CD14-positive monocyte (primary cell): ENCODE measurements around the gene PSORS1C2. TPM values are rescaled to one million over a fixed set of nuclear protein-coding genes. Genes with fewer than 3 reads are reported as not detected.
A peak's percentile ranks its signal among the peaks of the same experiment; 100 is the strongest.

ENCODE experiments used
- DNase-seq, 3 donors: peaks; one replicate each; pipeline ENCODE4 v3.0.0-alpha.2; 2011 to 2022
- H2AFZ ChIP-seq: 2 replicates; pipeline ENCODE4 v1.6.0; 2012; ENCODE audit warnings: mild to moderate bottlenecking, low read depth, low read length, inconsistent platforms; ENCODE audit not compliant: insufficient read depth, poor library complexity, severe bottlenecking
- H3K27ac ChIP-seq, 2 donors: 1 replicate in 1 of 2; 2 replicates in 1 of 2; pipeline ENCODE4 v1.5.1; 2012 to 2013; ENCODE audit warnings: low read length in 2 of 2, control low read depth in 1 of 2, inconsistent platforms in 1 of 2, low read depth in 1 of 2, mild to moderate bottlenecking in 1 of 2
- H3K27me3 ChIP-seq, 2 donors: one replicate each; pipeline versions ENCODE4 v1.6.0 to v1.6.1; 2011 to 2013; ENCODE audit warnings: low read length in 2 of 2; ENCODE audit not compliant: control insufficient read depth in 2 of 2, insufficient read depth in 2 of 2
- H3K36me3 ChIP-seq, 2 donors: replicated peaks in 1 of 2; 1 replicate in 1 of 2; 2 replicates in 1 of 2; pipeline versions ENCODE4 v1.5.1 to v1.6.1; 2012 to 2013; ENCODE audit warnings: low read length in 2 of 2, control low read depth in 1 of 2, inconsistent platforms in 1 of 2, mild to moderate bottlenecking in 1 of 2; ENCODE audit not compliant: insufficient read depth in 2 of 2, control insufficient read depth in 1 of 2
- H3K4me1 ChIP-seq, 2 donors: 1 replicate in 1 of 2; 2 replicates in 1 of 2; pipeline versions ENCODE4 v1.5.1 to v1.6.1; 2012 to 2013; ENCODE audit warnings: low read length in 2 of 2, control low read depth in 1 of 2, inconsistent platforms in 1 of 2, mild to moderate bottlenecking in 1 of 2, moderate library complexity in 1 of 2; ENCODE audit not compliant: insufficient read depth in 2 of 2, control insufficient read depth in 1 of 2
- H3K4me2 ChIP-seq: replicated peaks from 2 replicates; pipeline ENCODE3; 2012; ENCODE audit warnings: low read length, moderate library complexity, mild to moderate bottlenecking; ENCODE audit not compliant: poor library complexity, severe bottlenecking; ENCODE audit errors: extremely low read depth
- H3K4me3 ChIP-seq, 3 experiments: fragments of 200-600 bp in 1 of 3; sonication (generic) in 1 of 3; replicated peaks in 1 of 3; 1 replicate in 2 of 3; 2 replicates in 1 of 3; pipeline ENCODE4 v1.5.1; 2011 to 2013; ENCODE audit warnings: low read length in 3 of 3, mild to moderate bottlenecking in 3 of 3, control low read depth in 2 of 3, low read depth in 2 of 3, inconsistent platforms in 1 of 3, moderate library complexity in 1 of 3
- H3K79me2 ChIP-seq: 2 replicates; pipeline ENCODE4 v1.6.0; 2012; ENCODE audit warnings: mild to moderate bottlenecking, control low read depth, inconsistent platforms, low read length, moderate library complexity; ENCODE audit not compliant: insufficient read depth
- H3K9ac ChIP-seq: 2 replicates; pipeline ENCODE4 v1.6.0; 2017; ENCODE audit warnings: low read length, mild to moderate bottlenecking; ENCODE audit not compliant: insufficient read depth, poor library complexity, severe bottlenecking
- H3K9me3 ChIP-seq, 2 donors: replicated peaks in 1 of 2; 1 replicate in 1 of 2; 2 replicates in 1 of 2; pipeline versions ENCODE4 v1.5.1 to v1.6.1; 2012 to 2013; ENCODE audit warnings: low read length in 2 of 2, control low read depth in 1 of 2; ENCODE audit not compliant: control insufficient read depth in 1 of 2, insufficient read depth in 1 of 2
- H4K20me1 ChIP-seq: 2 replicates; pipeline ENCODE4 v1.6.0; 2012; ENCODE audit warnings: mild to moderate bottlenecking, low read length, control low read depth, moderate library complexity; ENCODE audit not compliant: insufficient read depth
- H3K27ac Mint-ChIP-seq, 7 donors: one replicate each; pipeline ENCODE4 v1.8.0; 2020; ENCODE audit warnings: mild to moderate bottlenecking in 7 of 7, mixed read lengths in 7 of 7, moderate library complexity in 6 of 7, inconsistent platforms in 2 of 7
- H3K27me3 Mint-ChIP-seq, 3 donors: one replicate each; pipeline ENCODE4 v1.8.0; 2021 to 2022; ENCODE audit warnings: low read depth in 3 of 3, mild to moderate bottlenecking in 3 of 3, mixed read lengths in 3 of 3, moderate library complexity in 3 of 3, inconsistent platforms in 1 of 3
- H3K36me3 Mint-ChIP-seq, 2 donors: one replicate each; pipeline ENCODE4 v1.8.0; 2020; ENCODE audit warnings: mixed read lengths in 2 of 2, inconsistent platforms in 1 of 2, mild to moderate bottlenecking in 1 of 2
- H3K4me1 Mint-ChIP-seq: one replicate; pipeline ENCODE4 v1.8.0; 2020; ENCODE audit warnings: mild to moderate bottlenecking, mixed read lengths
- H3K4me3 Mint-ChIP-seq, 2 donors: one replicate each; pipeline ENCODE4 v1.8.0; 2020; ENCODE audit warnings: mild to moderate bottlenecking in 2 of 2, mixed read lengths in 2 of 2, moderate library complexity in 1 of 2
- H3K9me3 Mint-ChIP-seq, 7 donors: one replicate each; pipeline ENCODE4 v1.8.0; 2020 to 2022; ENCODE audit warnings: mixed read lengths in 7 of 7, mild to moderate bottlenecking in 6 of 7, moderate library complexity in 6 of 7, inconsistent platforms in 2 of 7
- CTCF ChIP-seq: fragments of 200-600 bp; IDR thresholded peaks from one replicate; pipeline ENCODE4 v1.8.0; 2022; ENCODE audit warnings: antibody characterized with exemption, mild to moderate bottlenecking
- WGBS: methylation state at CpG from one replicate; pipeline ENCODE4 v1.1.5; 2013; ENCODE audit warnings: missing lambda C conversion rate; ENCODE audit not compliant: insufficient coverage; 5-methylcytosine and 5-hydroxymethylcytosine counted together
- intact Hi-C, 2 donors: fragments of 100-400 bp; cut with micrococcal nuclease; formaldehyde crosslinking; loops; one replicate each; pipeline versions ENCODE4 v1.15.0 to v1.15.1; 2023
- polyA plus RNA-seq, 3 donors: library from polyadenylated mRNA; depleted of rRNA in 1 of 3; unstranded in 2 of 3; stranded (reverse) in 1 of 3; fragments of 300-500 nt in 2 of 3; fragments of >200 nt in 1 of 3; fragmentation: Illumina TruSeq in 2 of 3; gene quantifications; 1 replicate in 2 of 3; 2 replicates in 1 of 3; pipeline ENCODE4 v1.2.3, GENCODE V29; 2012 to 2021

Gene PSORS1C2
- polyA plus RNA-seq, 3 donors = not detected

- H3K4me2 ChIP-seq = no peak overlapping the region
- H3K27ac Mint-ChIP-seq = peak overlapping the region in 1 of 7 donors; percentile 28
- no peak overlapping the region for H3K4me3 ChIP-seq
- H3K27me3 Mint-ChIP-seq = peaks cover 0 to 3% (median 1%) of the 10 kb centered on the region in 3 donors
- no peak overlapping the region for H3K4me3 Mint-ChIP-seq
- intact Hi-C loops = no loop called here
- H3K36me3 Mint-ChIP-seq = peaks cover 0 to 2% of the 10 kb centered on the region in 2 donors
- H3K36me3 ChIP-seq = no peaks in the 10 kb centered on the region
- H3K9me3 ChIP-seq = no peaks in the 10 kb centered on the region
- H3K9me3 Mint-ChIP-seq = no peaks in the 10 kb centered on the region
- WGBS = 80% methylated on average over 1 of the region's 3 CpGs
- no peaks in the 10 kb centered on the region for H3K27me3 ChIP-seq
- H3K4me1 ChIP-seq = peaks cover 25 to 35% of the 10 kb centered on the region in 2 donors
- no peaks in the 10 kb centered on the region for H3K79me2 ChIP-seq
- no peaks in the 10 kb centered on the region for H4K20me1 ChIP-seq
- no peak overlapping the region for H3K27ac ChIP-seq
- no peak for TF ChIP-seq CTCF
- DNase-seq = no peak
- H3K4me1 Mint-ChIP-seq = peaks cover 41% of the 10 kb centered on the region
- H3K9ac ChIP-seq = no peak overlapping the region
- H2AFZ ChIP-seq = no peak overlapping the region
These were observed 42.7 kb downstream of the PSORS1C2 start for GRCh38 chr6:31096215-31096614.

GRCh38 chr6:31094389-31094881, 44.4 kb downstream of the PSORS1C2 start:
- H3K4me2 ChIP-seq = peak overlapping the region; percentile 69
- H3K4me1 Mint-ChIP-seq = peaks cover 41% of the 10 kb centered on the region

More at GRCh38 chr6:31094389-31094881, 44.4 kb downstream of the PSORS1C2 start:
- peak overlapping the region; percentile 52 to 86 (median 83) for H3K27ac Mint-ChIP-seq
- Histone ChIP-seq H3K9me3 (no peaks in the 10 kb centered on the region), H3K79me2 (no peaks in the 10 kb centered on the region), H3K9ac (no peak overlapping the region), H3K27ac (peak overlapping the region; percentile 25 to 71), H3K4me3 (peak overlapping the region in 1 of 3 experiments; percentile 57), H4K20me1 (no peaks in the 10 kb centered on the region), H3K4me1 (peaks cover 25 to 35% of the 10 kb centered on the region in 2 donors), H2AFZ (peak overlapping the region; percentile 87), H3K27me3 (no peaks in the 10 kb centered on the region), H3K36me3 (no peaks in the 10 kb centered on the region)
- no peak for TF ChIP-seq CTCF
- DNase-seq = peak in 2 of 3 donors; percentile 17 to 24
- H3K27me3 Mint-ChIP-seq = peaks cover 0 to 3% (median 1%) of the 10 kb centered on the region in 3 donors
- H3K36me3 Mint-ChIP-seq = peaks cover 0 to 2% of the 10 kb centered on the region in 2 donors
- H3K9me3 Mint-ChIP-seq = peaks cover 0 to 3% (median 0%) of the 10 kb centered on the region in 7 donors
- peak overlapping the region; percentile 64 to 78 for H3K4me3 Mint-ChIP-seq
- 0% methylated on average over 3 of the region's 3 CpGs for WGBS
- intact Hi-C loops = no loop called here
